GM19328 (cell line): ENCODE data around the gene ERGIC2.
"Not testable (repeated sequence)": the region's sequence is repeated elsewhere in the genome, so short reads cannot be mapped to it uniquely, and the experiment has no call there.

ENCODE experiments used
- ATAC-seq: cut with Tn5 transposase; IDR thresholded peaks from one replicate; pipeline ENCODE4 v1.9.1; 2021; ENCODE audit warnings: mild to moderate bottlenecking, moderate library complexity; ENCODE audit not compliant: unreplicated experiment

Gene ERGIC2

DNA sequence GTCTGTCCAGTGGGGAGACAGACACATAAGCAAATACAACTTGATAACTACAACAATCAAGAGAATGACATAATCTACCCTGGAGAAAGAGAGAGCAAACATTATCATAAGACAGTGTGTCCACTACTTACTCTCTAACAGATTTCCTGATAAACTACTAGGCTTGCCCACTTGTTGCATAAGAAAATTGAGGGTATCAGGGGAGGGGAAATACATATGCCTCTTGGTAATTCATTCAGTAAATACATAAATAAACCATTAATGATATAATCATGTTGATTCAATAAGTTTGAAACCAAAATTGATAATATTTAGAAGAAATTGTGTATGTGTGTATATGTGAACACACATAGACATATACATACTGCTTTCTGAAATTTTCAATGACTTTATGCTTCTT lies 76.6 kb downstream of the ERGIC2 start:
- ATAC-seq = no peak

DNA sequence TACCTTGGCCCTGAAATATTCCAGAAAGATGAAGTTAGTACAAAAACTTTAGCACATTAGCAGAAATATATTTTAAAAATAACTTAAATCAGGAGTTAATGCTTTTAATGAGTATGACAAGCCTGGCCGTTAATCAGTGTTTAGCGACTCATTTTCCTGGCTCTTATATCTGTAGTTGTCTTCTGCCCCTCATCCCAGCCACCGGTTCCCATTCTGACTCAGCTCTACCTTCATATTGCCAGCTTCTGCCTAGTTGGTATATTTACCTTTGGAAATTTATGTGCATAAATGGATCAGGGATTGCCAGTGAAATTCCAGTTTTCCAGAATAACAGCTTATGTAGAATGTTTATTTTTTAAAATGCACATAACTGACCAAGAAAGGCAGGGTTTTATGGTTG lies 79.9 kb downstream of the ERGIC2 start:
- no peak for ATAC-seq

DNA sequence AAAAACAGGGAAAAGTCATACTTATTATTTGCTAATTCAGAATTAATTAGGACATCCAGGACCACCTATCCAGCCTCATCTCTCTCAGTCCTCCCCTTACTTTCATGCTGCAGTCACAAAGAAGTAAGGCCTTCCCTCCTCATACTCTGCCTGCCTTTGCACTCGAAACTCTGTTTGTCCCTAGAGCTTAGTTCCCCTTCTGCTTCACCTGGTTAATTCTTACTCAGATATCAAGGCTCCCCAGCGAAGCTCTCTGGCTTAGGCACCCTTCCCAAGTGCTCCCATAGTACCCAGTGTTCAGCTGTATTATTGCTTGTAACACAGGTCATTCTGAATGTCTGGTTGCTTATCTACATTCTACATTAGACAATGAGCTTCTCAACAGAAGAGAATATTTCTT lies 81.3 kb downstream of the ERGIC2 start:
- no peak for ATAC-seq

DNA sequence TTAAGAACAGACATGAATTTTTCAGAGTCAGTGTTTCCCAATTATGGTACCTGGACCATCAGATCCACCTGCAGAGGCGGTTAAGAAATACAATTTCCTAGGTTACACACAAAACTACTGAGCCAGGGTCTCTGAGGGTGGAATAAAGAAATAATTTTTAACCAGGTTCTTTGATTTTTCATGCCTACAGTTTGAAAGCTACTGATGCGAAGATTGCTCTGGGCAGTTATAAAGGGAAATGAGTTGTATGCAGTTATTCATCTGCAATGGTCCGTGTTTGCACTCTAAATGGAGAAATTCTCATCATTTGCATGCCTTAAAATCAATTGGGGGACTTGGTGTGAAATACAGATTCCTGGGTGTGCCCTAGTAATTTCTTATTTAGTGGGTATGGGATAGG lies 89.7 kb downstream of the ERGIC2 start:
- no peak for ATAC-seq

DNA sequence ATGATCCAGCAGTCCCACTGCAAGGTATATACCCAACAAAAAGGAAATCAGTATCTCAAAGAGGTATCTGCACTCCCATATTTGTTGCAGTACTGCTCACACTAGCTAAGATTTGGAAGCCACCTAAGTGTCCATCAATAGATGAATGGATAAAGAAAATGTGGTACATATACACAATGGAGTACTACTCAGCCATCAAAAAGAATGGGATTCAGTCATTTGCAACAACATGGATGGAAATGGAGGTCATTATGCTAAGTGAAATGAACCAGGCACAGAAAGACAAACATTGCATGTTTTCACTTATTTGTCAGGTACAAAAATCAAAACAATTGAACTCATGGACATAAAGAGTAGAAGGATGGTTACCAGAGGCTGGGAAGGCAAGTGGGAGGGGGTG lies 90.5 kb downstream of the ERGIC2 start:
- ATAC-seq = not testable (repeated sequence)

DNA sequence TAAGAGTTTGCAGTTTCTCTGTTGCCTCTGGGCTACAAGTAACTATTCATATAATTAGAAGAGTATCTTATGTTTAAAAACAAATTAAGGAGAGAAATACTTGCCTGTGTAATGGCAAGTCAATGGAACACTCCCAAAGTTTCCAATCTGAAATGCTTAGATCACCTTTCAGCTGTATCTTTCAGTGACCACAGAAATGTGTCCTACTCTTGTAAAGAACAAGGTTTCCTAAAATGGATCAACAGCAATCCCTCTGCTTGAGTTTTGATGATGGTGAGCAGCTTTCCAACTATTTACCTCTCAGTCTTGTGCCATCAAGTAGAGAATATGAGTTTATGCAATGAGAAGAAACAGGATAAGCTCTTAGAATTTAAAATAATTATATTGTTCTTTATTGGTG lies 92.9 kb downstream of the ERGIC2 start:
- ATAC-seq = no peak

DNA sequence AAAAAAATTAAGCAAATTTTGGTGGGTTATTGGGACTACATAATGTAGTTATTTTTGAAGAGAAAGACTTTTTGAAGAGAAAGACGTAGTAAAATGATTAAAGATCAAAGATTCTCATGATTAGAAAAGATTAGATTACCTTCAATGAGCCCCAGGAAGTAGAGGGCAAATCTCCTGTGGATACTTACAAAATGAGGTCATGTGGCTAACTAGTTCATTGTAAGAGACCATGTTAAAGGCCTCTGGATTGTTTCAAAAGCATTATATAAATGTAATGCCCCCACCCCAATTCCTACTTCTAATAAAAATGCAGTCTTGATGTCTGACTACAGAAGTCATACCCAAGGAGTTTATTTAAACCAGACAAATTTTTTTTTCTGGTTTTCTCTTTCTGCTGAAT lies 93.3 kb downstream of the ERGIC2 start:
- ATAC-seq = no peak
